HEK293 (cell line): ENCODE results near the gene SMIM44.

Experiments used
- CTCF ChIA-PET: fragments of 350-600 bp; formaldehyde crosslinking; extraction: SDS; loops from one replicate; lab custom pipeline; 2021; ENCODE audit warnings: antibody characterized with exemption; lab: Yijun Ruan, JAX
- POLR2A ChIA-PET: fragments of 300-600 bp; formaldehyde crosslinking; extraction: SDS; loops from one replicate; lab custom pipeline; 2020; ENCODE audit warnings: antibody characterized with exemption, inconsistent platforms; lab: Yijun Ruan, JAX
- H3K27ac ChIP-seq: fragments of 200-500 bp; sonication (Bioruptor generic); 2 replicates; pipeline ENCODE4 v1.5.1; 2014; ENCODE audit warnings: low read depth, low read length, control low read depth, inconsistent platforms; ENCODE audit errors: extremely low read depth
- H3K36me3 ChIP-seq, 2 experiments: fragments of 200-500 bp in 1 of 2; sonication (Bioruptor generic) in 1 of 2; 1 replicate in 1 of 2; 2 replicates in 1 of 2; pipeline ENCODE4 v1.5.1; 2014 to 2017; ENCODE audit warnings: inconsistent platforms in 2 of 2, low read length in 2 of 2; ENCODE audit not compliant: control insufficient read depth in 2 of 2, insufficient read depth in 1 of 2
- H3K4me1 ChIP-seq: fragments of 200-500 bp; sonication (Bioruptor generic); 2 replicates; pipeline ENCODE4 v1.5.1; 2014; ENCODE audit warnings: mild to moderate bottlenecking, low read length, inconsistent platforms; ENCODE audit not compliant: control insufficient read depth, insufficient read depth
- H3K4me3 ChIP-seq: 2 replicates; pipeline ENCODE4 v1.5.1; 2011; ENCODE audit warnings: low read depth, mild to moderate bottlenecking, control low read depth, low read length, moderate library complexity
- H3K9me3 ChIP-seq: fragments of 200-500 bp; sonication (Bioruptor generic); 2 replicates; pipeline ENCODE4 v1.5.1; 2014; ENCODE audit warnings: low read depth, low read length, inconsistent platforms; ENCODE audit not compliant: control insufficient read depth, insufficient read depth
- EGR2 ChIP-seq: fragments of 450-650 bp; formaldehyde crosslinking; IDR thresholded peaks from 2 replicates; pipeline ENCODE4 v1.5.1; 2016; ENCODE audit warnings: low read depth, missing biosample characterization, missing genetic modification characterization
- GLIS1 ChIP-seq: fragments of 450-650 bp; formaldehyde crosslinking; IDR thresholded peaks from 2 replicates; pipeline ENCODE4 v1.5.1; 2016; ENCODE audit warnings: missing biosample characterization, missing genetic modification characterization
- GLIS2 ChIP-seq: fragments of 450-650 bp; formaldehyde crosslinking; IDR thresholded peaks from 2 replicates; pipeline ENCODE4 v1.5.1; 2016; ENCODE audit warnings: missing biosample characterization, missing genetic modification characterization
- KLF1 ChIP-seq: fragments of 450-650 bp; formaldehyde crosslinking; IDR thresholded peaks from 2 replicates; pipeline ENCODE4 v1.5.1; 2016; ENCODE audit warnings: missing biosample characterization, missing genetic modification characterization
- KLF9 ChIP-seq: fragments of 450-650 bp; formaldehyde crosslinking; IDR thresholded peaks from 2 replicates; pipeline ENCODE4 v1.5.1; 2016; ENCODE audit warnings: missing biosample characterization, missing genetic modification characterization, low read depth
- SCRT1 ChIP-seq: fragments of 450-650 bp; formaldehyde crosslinking; IDR thresholded peaks from 2 replicates; pipeline ENCODE4 v1.5.1; 2016; ENCODE audit warnings: missing biosample characterization, missing genetic modification characterization, borderline replicate concordance
- SCRT2 ChIP-seq: fragments of 450-650 bp; formaldehyde crosslinking; IDR thresholded peaks from 2 replicates; pipeline ENCODE4 v1.5.1; 2016; ENCODE audit warnings: missing biosample characterization, missing genetic modification characterization
- YY2 ChIP-seq: fragments of 450-650 bp; formaldehyde crosslinking; IDR thresholded peaks from 2 replicates; pipeline ENCODE4 v1.5.1; 2016; ENCODE audit warnings: missing biosample characterization, missing genetic modification characterization
- ZBTB1 ChIP-seq: fragments of 450-650 bp; formaldehyde crosslinking; IDR thresholded peaks from 2 replicates; pipeline ENCODE4 v1.5.1; 2016; ENCODE audit warnings: missing biosample characterization, missing genetic modification characterization
- ZFHX2 ChIP-seq: fragments of 450-650 bp; formaldehyde crosslinking; conservative IDR thresholded peaks from 2 replicates; pipeline ENCODE4 v1.5.1; 2016; ENCODE audit warnings: missing biosample characterization, missing genetic modification characterization
- ZFP3 ChIP-seq: fragments of 450-650 bp; formaldehyde crosslinking; IDR thresholded peaks from 2 replicates; pipeline ENCODE4 v1.5.1; 2016; ENCODE audit warnings: low read depth, missing biosample characterization, missing genetic modification characterization
- ZIC2 ChIP-seq: fragments of 450-650 bp; formaldehyde crosslinking; IDR thresholded peaks from 2 replicates; pipeline ENCODE4 v1.5.1; 2016; ENCODE audit warnings: missing biosample characterization, missing genetic modification characterization
- ZNF132 ChIP-seq: fragments of 450-650 bp; formaldehyde crosslinking; IDR thresholded peaks from 2 replicates; pipeline ENCODE4 v1.5.1; 2017; ENCODE audit warnings: missing biosample characterization, missing genetic modification characterization, borderline replicate concordance
- ZNF157 ChIP-seq: fragments of 450-650 bp; formaldehyde crosslinking; IDR thresholded peaks from 2 replicates; pipeline ENCODE4 v1.5.1; 2016; ENCODE audit warnings: missing biosample characterization, missing genetic modification characterization
- ZNF174 ChIP-seq: fragments of 450-650 bp; formaldehyde crosslinking; IDR thresholded peaks from 2 replicates; pipeline ENCODE4 v1.5.0; 2017; ENCODE audit warnings: missing biosample characterization, mild to moderate bottlenecking, missing genetic modification characterization
- ZNF2 ChIP-seq: fragments of 450-650 bp; formaldehyde crosslinking; IDR thresholded peaks from 2 replicates; pipeline ENCODE4 v1.5.1; 2016; ENCODE audit warnings: missing biosample characterization, missing genetic modification characterization
- ZNF24 ChIP-seq: fragments of 450-650 bp; formaldehyde crosslinking; IDR thresholded peaks from 2 replicates; pipeline ENCODE4 v1.5.1; 2016; ENCODE audit warnings: missing biosample characterization, missing genetic modification characterization
- ZNF248 ChIP-seq: fragments of 450-650 bp; formaldehyde crosslinking; IDR thresholded peaks from 2 replicates; pipeline ENCODE4 v1.5.1; 2017; ENCODE audit warnings: missing biosample characterization, missing genetic modification characterization
- ZNF266 ChIP-seq: fragments of 450-650 bp; formaldehyde crosslinking; IDR thresholded peaks from 2 replicates; pipeline ENCODE4 v1.5.1; 2016; ENCODE audit warnings: missing biosample characterization, missing genetic modification characterization, low read depth
- ZNF560 ChIP-seq: fragments of 450-650 bp; formaldehyde crosslinking; IDR thresholded peaks from 2 replicates; pipeline ENCODE4 v1.5.1; 2017; ENCODE audit warnings: missing biosample characterization, missing genetic modification characterization, borderline replicate concordance
- ZNF600 ChIP-seq: fragments of 450-650 bp; formaldehyde crosslinking; IDR thresholded peaks from 2 replicates; pipeline ENCODE4 v1.5.1; 2016; ENCODE audit warnings: missing biosample characterization, missing genetic modification characterization
- ZNF654 ChIP-seq: fragments of 450-650 bp; formaldehyde crosslinking; IDR thresholded peaks from 2 replicates; pipeline ENCODE4 v1.5.1; 2016; ENCODE audit warnings: low read depth, missing biosample characterization, missing genetic modification characterization
- ZNF660 ChIP-seq: fragments of 450-650 bp; IDR thresholded peaks from 2 replicates; pipeline ENCODE4 v1.5.1; 2018; ENCODE audit warnings: missing biosample characterization, mild to moderate bottlenecking, missing genetic modification characterization
- TF ChIP-seq, protein P1 (sequence below): fragments of 450-650 bp; formaldehyde crosslinking; IDR thresholded peaks from 2 replicates; pipeline ENCODE4 v1.5.1; 2016; ENCODE audit warnings: missing biosample characterization, missing genetic modification characterization
- TF ChIP-seq, protein P2 (sequence below): fragments of 450-650 bp; formaldehyde crosslinking; IDR thresholded peaks from 2 replicates; pipeline ENCODE4 v1.5.1; 2016; ENCODE audit warnings: missing biosample characterization, missing genetic modification characterization

SMIM44 gene

DNA sequence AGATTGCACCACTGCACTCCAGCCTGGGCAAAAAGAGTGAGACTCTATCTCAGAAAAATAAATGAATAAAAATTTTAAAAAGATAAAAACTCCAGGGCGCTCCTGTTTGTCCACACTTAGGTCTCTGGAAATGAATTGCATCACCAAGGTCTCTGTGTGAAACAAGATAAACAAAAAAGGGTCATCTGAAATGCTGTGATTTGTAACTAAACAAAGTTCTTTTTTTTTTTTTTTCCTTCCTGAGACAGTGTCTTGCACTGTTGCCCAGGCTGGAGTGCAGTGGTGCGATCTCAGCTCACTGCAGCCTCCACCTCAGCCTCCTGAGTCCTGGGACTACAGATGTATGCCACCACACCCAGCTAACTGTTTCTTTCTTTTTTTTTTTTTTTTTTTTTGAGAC, 34.4 kb upstream of the SMIM44 start:
- Histone ChIP-seq H3K9me3 (no peaks in the 10 kb centered on the region), H3K4me3 (no peak overlapping the region), H3K27ac (no peak overlapping the region), H3K4me1 (peaks cover 4% of the 10 kb centered on the region; the same call in 1 of the 2 replicates), H3K36me3 (peaks cover 5 to 67% of the 10 kb centered on the region in 2 experiments; a peak in 1 of 3 replicates)
- ChIA-PET POLR2A (interaction anchor here (0.6 to 0.7 kb wide), 2 partner anchors 131 to 173 kb away, joined by 3 to 6 read pairs; no protein-coding TSS in a partner anchor), CTCF (no interaction called here)
- TF ChIP-seq, protein P1, sequence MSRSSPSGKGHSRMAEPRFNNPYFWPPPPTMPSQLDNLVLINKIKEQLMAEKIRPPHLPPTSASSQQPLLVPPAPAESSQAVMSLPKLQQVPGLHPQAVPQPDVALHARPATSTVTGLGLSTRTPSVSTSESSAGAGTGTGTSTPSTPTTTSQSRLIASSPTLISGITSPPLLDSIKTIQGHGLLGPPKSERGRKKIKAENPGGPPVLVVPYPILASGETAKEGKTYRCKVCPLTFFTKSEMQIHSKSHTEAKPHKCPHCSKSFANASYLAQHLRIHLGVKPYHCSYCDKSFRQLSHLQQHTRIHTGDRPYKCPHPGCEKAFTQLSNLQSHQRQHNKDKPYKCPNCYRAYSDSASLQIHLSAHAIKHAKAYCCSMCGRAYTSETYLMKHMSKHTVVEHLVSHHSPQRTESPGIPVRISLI (tag by site-specific recombination): 0 out of 2 replicates have a peak, but pooled peaks have one; percentile 27
- TF ChIP-seq YY2 (tag by site-specific recombination): no peak

DNA sequence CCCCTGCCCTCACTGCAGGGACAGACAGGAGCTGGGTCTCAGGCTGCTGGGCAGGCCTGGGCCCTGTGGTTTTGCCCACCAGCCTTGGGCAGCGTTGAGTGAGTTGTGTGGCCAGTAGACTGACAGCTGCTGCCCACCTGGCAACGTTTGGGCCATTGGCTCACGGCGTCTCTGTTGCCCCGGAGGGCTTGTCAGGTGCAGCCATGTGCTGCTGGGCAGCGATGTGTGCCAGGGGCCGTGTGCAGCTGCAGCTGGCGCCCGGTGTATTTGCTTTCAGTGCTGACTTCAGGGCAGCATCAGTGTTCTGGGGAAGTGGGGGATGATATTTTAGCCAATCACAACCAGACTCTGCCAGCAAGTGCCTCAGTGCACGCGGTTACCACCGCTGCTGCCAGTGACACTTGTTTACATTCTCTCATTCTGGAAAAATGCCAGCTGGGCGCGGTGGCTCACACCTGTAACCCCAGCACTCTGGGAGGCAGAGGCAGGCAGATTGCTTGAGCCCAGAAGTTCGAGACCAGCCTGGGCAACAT, 33.5 kb upstream of the SMIM44 start:
- Histone ChIP-seq H3K9me3 (no peaks in the 10 kb centered on the region), H3K4me1 (peaks cover 4% of the 10 kb centered on the region; the same call in 1 of the 2 replicates), H3K36me3 (peaks cover 5 to 67% of the 10 kb centered on the region in 2 experiments; a peak in 1 of 3 replicates), H3K4me3 (no peak overlapping the region), H3K27ac (no peak overlapping the region)
- TF ChIP-seq, protein P2, sequence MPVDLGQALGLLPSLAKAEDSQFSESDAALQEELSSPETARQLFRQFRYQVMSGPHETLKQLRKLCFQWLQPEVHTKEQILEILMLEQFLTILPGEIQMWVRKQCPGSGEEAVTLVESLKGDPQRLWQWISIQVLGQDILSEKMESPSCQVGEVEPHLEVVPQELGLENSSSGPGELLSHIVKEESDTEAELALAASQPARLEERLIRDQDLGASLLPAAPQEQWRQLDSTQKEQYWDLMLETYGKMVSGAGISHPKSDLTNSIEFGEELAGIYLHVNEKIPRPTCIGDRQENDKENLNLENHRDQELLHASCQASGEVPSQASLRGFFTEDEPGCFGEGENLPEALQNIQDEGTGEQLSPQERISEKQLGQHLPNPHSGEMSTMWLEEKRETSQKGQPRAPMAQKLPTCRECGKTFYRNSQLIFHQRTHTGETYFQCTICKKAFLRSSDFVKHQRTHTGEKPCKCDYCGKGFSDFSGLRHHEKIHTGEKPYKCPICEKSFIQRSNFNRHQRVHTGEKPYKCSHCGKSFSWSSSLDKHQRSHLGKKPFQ (tag by site-specific recombination): peak; percentile 92
- TF ChIP-seq SCRT2: peak; percentile 97
- TF ChIP-seq ZNF24 (tag by site-specific recombination): no peak
- peak; percentile 99 for TF ChIP-seq SCRT1 (tag by site-specific recombination)
- TF ChIP-seq KLF1 (tag by site-specific recombination): peak; percentile 19; the same call in 1 of the 2 replicates
- TF ChIP-seq ZNF2 (tag by site-specific recombination): 0 out of 2 replicates have a peak, but pooled peaks have one; percentile 15
- TF ChIP-seq ZNF660 (tag by site-specific recombination): no peak
- peak; percentile 54 for TF ChIP-seq GLIS1 (tag by site-specific recombination)
- ChIA-PET CTCF (interaction anchor here (0.9 kb wide), 1 partner anchor 11 kb away, joined by 7 read pairs; no protein-coding TSS in a partner anchor), POLR2A (interaction anchor here (0.5 kb wide), 1 partner anchor 52 kb away, joined by 3 read pairs; no protein-coding TSS in a partner anchor)

DNA sequence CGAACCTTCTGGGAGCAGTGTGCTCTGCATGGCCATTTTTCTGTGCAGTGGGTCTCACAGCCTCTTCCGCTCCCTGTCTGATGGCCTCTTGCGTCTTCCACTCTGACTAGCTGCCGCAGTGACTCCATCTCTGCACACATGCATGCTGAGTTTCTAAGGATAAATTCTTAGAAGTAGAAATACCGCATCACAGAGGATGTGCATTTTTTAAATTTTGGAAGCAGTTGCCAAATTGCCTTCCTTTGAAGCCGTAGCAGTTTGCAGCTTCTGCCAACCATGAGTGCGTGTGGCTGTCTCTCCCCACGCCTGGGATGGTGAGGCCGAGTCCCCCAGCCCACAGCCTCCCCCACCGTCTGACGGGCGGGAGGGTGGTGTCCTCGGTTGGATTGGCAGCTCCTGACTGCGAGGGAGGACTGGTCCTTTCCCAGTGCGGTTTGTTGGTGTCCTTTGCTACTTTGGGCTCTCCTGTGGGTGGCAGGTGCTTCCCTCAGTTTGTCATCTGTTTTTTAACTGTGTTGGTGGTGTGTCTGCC, 32.7 kb upstream of the SMIM44 start:
- H3K4me3 ChIP-seq: no peak overlapping the region
- H3K4me1 ChIP-seq: peaks cover 4% of the 10 kb centered on the region; the same call in 1 of the 2 replicates
- no peaks in the 10 kb centered on the region for H3K9me3 ChIP-seq
- TF ChIP-seq KLF9 (tag by site-specific recombination) (no peak), EGR2 (tag by site-specific recombination) (peak; percentile 58), ZFHX2 (tag by site-specific recombination) (0 out of 2 replicates have a peak, but pooled peaks have one; percentile 25)
- CTCF ChIA-PET: no interaction called here
- H3K36me3 ChIP-seq: peaks cover 9 to 70% of the 10 kb centered on the region in 2 experiments; a peak in 2 of 3 replicates
- POLR2A ChIA-PET: interaction anchor here (0.7 kb wide), 1 partner anchor 63 kb away, joined by 4 read pairs; no protein-coding TSS in a partner anchor
- 0 out of 2 replicates have a peak overlapping the region, but pooled peaks have one; percentile 16 for H3K27ac ChIP-seq

DNA sequence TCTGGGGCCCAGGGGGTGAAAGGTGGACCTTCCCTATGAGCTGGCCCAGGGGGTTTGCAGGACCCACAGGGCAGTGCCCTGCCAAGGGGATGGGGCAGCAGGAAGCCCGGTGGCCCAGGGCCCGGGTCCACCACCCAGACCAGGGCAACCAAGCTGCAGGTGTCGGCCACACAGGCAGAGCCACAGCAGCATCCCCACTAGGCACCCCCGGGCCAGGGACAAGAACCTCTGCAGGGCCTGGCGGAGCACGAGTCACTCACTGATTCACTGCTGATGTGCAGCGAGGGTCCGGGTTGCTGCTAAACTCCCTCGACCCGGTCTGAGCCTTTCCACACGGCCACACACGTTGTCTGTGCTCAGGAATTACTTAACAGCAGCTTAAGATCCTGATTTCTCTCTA, 31.7 kb upstream of the SMIM44 start:
- Histone ChIP-seq H3K36me3 (peaks cover 12 to 70% of the 10 kb centered on the region in 2 experiments; a peak in 2 of 3 replicates), H3K27ac (no peak overlapping the region), H3K4me3 (no peak overlapping the region), H3K4me1 (peaks cover 4% of the 10 kb centered on the region; the same call in 1 of the 2 replicates), H3K9me3 (no peaks in the 10 kb centered on the region)
- ChIA-PET CTCF (no interaction called here), POLR2A (interaction anchor here (0.7 kb wide), 1 partner anchor 64 kb away, joined by 4 read pairs; no protein-coding TSS in a partner anchor)
- TF ChIP-seq ZNF157 (tag by site-specific recombination) (no peak), ZFP3 (tag by site-specific recombination) (no peak), ZNF600 (peak; percentile 62), ZNF174 (tag by site-specific recombination) (no peak), GLIS2 (tag by site-specific recombination) (peak; percentile 37; the same call in 1 of the 2 replicates), ZNF248 (no peak), ZNF132 (no peak), GLIS1 (tag by site-specific recombination) (peak; percentile 45), ZNF654 (tag by site-specific recombination) (no peak), ZIC2 (tag by site-specific recombination) (peak; percentile 50), ZBTB1 (tag by site-specific recombination) (no peak), ZNF560 (tag by site-specific recombination) (no peak), ZNF266 (no peak)
